H1 (cell line): ENCODE measurements around the gene CDC25C. TPM values are rescaled to one million over a fixed set of nuclear protein-coding genes. Genes with fewer than 3 reads are reported as not detected.

Source experiments
- CTCF ChIA-PET: fragments of 300-600 bp; sonication (Branson Sonifier 250); formaldehyde crosslinking; loops from one replicate; lab custom pipeline; 2021; ENCODE audit not compliant: partially characterized antibody; lab: Charles Lee
- POLR2A ChIA-PET: fragments of 300-600 bp; sonication (Branson Sonifier 250); formaldehyde crosslinking; loops from one replicate; lab custom pipeline; 2021; ENCODE audit warnings: inconsistent platforms; ENCODE audit not compliant: partially characterized antibody; lab: Charles Lee
- DNase-seq, 2 experiments: peaks; one replicate each; pipeline versions ENCODE4 v3.0.0 to v3.0.0-alpha.2; 2010 to 2022; ENCODE audit warnings: low spot score in 2 of 2, low read depth in 1 of 2, mixed read lengths in 1 of 2
- FAIRE-seq: peaks from 2 replicates; lab custom pipeline; 2011; peaks lifted over from hg19 to GRCh38; lab: Jason Lieb, UNC
- H2AFZ ChIP-seq: 2 replicates; pipeline ENCODE4 v1.8.1; 2012; ENCODE audit warnings: low read length, inconsistent platforms
- H2AK5ac ChIP-seq: 2 replicates; pipeline ENCODE4 v1.6.1; 2013; ENCODE audit warnings: low read depth, low read length
- H2BK120ac ChIP-seq: replicated peaks from 2 replicates; pipeline ENCODE3; 2013; ENCODE audit warnings: low read depth, low read length, inconsistent platforms
- H2BK12ac ChIP-seq: 2 replicates; pipeline ENCODE4 v1.6.1; 2013; ENCODE audit warnings: low read depth, low read length
- H2BK15ac ChIP-seq: 2 replicates; pipeline ENCODE4 v1.6.1; 2013; ENCODE audit warnings: low read length
- H2BK20ac ChIP-seq: 2 replicates; pipeline ENCODE4 v1.6.1; 2013; ENCODE audit warnings: low read length
- H2BK5ac ChIP-seq: 2 replicates; pipeline ENCODE4 v1.6.1; 2013; ENCODE audit warnings: low read depth, low read length
- H3K14ac ChIP-seq: 2 replicates; pipeline ENCODE4 v1.6.1; 2013; ENCODE audit warnings: inconsistent platforms; ENCODE audit not compliant: insufficient read length
- H3K18ac ChIP-seq: 2 replicates; pipeline ENCODE4 v1.6.1; 2013; ENCODE audit warnings: low read length; ENCODE audit errors: extremely low read depth
- H3K23ac ChIP-seq: 2 replicates; pipeline ENCODE4 v1.6.1; 2013; ENCODE audit warnings: inconsistent platforms; ENCODE audit not compliant: insufficient read length
- H3K23me2 ChIP-seq: 2 replicates; pipeline ENCODE4 v1.6.1; 2013; ENCODE audit warnings: low read depth, low read length
- H3K27ac ChIP-seq: 2 replicates; pipeline ENCODE4 v1.6.1; 2011; ENCODE audit warnings: low read depth, low read length, inconsistent platforms
- H3K27me3 ChIP-seq, 4 experiments: replicated peaks in 1 of 4; 1 replicate in 1 of 4; 2 replicates in 3 of 4; pipeline versions ENCODE4 v1.6.1 to v1.8.1; 2011 to 2013; ENCODE audit warnings: low read length in 3 of 4, mild to moderate bottlenecking in 3 of 4, inconsistent platforms in 2 of 4, mixed read lengths in 2 of 4, moderate library complexity in 1 of 4; ENCODE audit not compliant: control insufficient read depth in 3 of 4, insufficient read depth in 3 of 4; ENCODE audit errors: extremely low read depth in 1 of 4
- H3K36me3 ChIP-seq, 4 experiments: 2 replicates each; pipeline versions ENCODE4 v1.6.1 to v1.8.1; 2011 to 2013; ENCODE audit warnings: mild to moderate bottlenecking in 4 of 4, low read length in 3 of 4, moderate library complexity in 2 of 4, control low read depth in 1 of 4, inconsistent platforms in 1 of 4; ENCODE audit not compliant: insufficient read depth in 4 of 4, control insufficient read depth in 2 of 4
- H3K4ac ChIP-seq: replicated peaks from 2 replicates; pipeline ENCODE3; 2013; ENCODE audit warnings: low read length, low read depth, mixed read lengths, inconsistent platforms; ENCODE audit not compliant: insufficient read length
- H3K4me1 ChIP-seq, 4 experiments: replicated peaks in 1 of 4; 1 replicate in 1 of 4; 2 replicates in 3 of 4; pipeline versions ENCODE4 v1.6.1 to v1.8.1; 2011 to 2013; ENCODE audit warnings: low read length in 3 of 4, inconsistent platforms in 2 of 4, mixed read lengths in 1 of 4; ENCODE audit not compliant: insufficient read depth in 4 of 4, control insufficient read depth in 3 of 4
- H3K4me2 ChIP-seq, 2 experiments: 2 replicates each; pipeline versions ENCODE4 v1.6.1 to v1.8.1; 2011 to 2013; ENCODE audit warnings: low read depth in 2 of 2, low read length in 2 of 2, control low read depth in 1 of 2, inconsistent platforms in 1 of 2, mild to moderate bottlenecking in 1 of 2; ENCODE audit not compliant: insufficient read depth in 1 of 2
- H3K4me3 ChIP-seq, 4 experiments: fragments of 200-600, 300-600 bp in 1 of 4; sonication (generic), shearing (Covaris generic), sonication (Bioruptor Twin) in 1 of 4; 2 replicates each; pipeline versions ENCODE4 v1.5.1 to v1.8.1; 2011 to 2016; ENCODE audit warnings: low read length in 4 of 4, low read depth in 3 of 4, control low read depth in 2 of 4, inconsistent platforms in 2 of 4, mild to moderate bottlenecking in 2 of 4, mixed read lengths in 1 of 4, moderate library complexity in 1 of 4; ENCODE audit not compliant: insufficient read depth in 2 of 4; ENCODE audit errors: extremely low read depth in 1 of 4
- H3K56ac ChIP-seq: replicated peaks from 2 replicates; pipeline ENCODE3; 2013; ENCODE audit warnings: low read depth, mild to moderate bottlenecking, mixed read lengths, low read length, inconsistent platforms; ENCODE audit not compliant: insufficient read length
- H3K79me1 ChIP-seq: 2 replicates; pipeline ENCODE4 v1.6.1; 2013; ENCODE audit warnings: low read depth, low read length, control low read depth
- H3K79me2 ChIP-seq, 2 experiments: 2 replicates each; pipeline versions ENCODE4 v1.6.1 to v1.8.1; 2012 to 2013; ENCODE audit warnings: low read length in 2 of 2, mild to moderate bottlenecking in 2 of 2, inconsistent platforms in 1 of 2; ENCODE audit not compliant: insufficient read depth in 2 of 2, control insufficient read depth in 1 of 2
- H3K9ac ChIP-seq, 4 experiments: replicated peaks in 1 of 4; 1 replicate in 1 of 4; 2 replicates in 3 of 4; pipeline versions ENCODE4 v1.6.1 to v1.8.1; 2011 to 2013; ENCODE audit warnings: low read depth in 3 of 4, low read length in 3 of 4, control low read depth in 2 of 4, mild to moderate bottlenecking in 2 of 4, moderate library complexity in 2 of 4, inconsistent platforms in 1 of 4; ENCODE audit errors: extremely low read depth in 1 of 4
- H3K9me3 ChIP-seq, 2 experiments: 2 replicates each; pipeline versions ENCODE4 v1.6.1 to v1.8.1; 2012 to 2013; ENCODE audit warnings: mild to moderate bottlenecking in 2 of 2, moderate library complexity in 2 of 2, control low read depth in 1 of 2, inconsistent platforms in 1 of 2, low read depth in 1 of 2, low read length in 1 of 2, mixed read lengths in 1 of 2; ENCODE audit not compliant: insufficient read depth in 2 of 2
- H4K20me1 ChIP-seq, 2 experiments: replicated peaks in 1 of 2; 2 replicates each; pipeline versions ENCODE3 to v1.8.1; 2011 to 2013; ENCODE audit warnings: inconsistent platforms in 2 of 2, low read length in 2 of 2, mild to moderate bottlenecking in 1 of 2; ENCODE audit not compliant: insufficient read depth in 2 of 2, control insufficient read depth in 1 of 2
- H4K5ac ChIP-seq: 2 replicates; pipeline ENCODE4 v1.6.1; 2013; ENCODE audit warnings: low read length, low read depth, mixed read lengths, inconsistent platforms; ENCODE audit not compliant: insufficient read length
- H4K8ac ChIP-seq: 2 replicates; pipeline ENCODE4 v1.8.0; 2013; ENCODE audit warnings: mild to moderate bottlenecking, moderate library complexity, low read length, inconsistent platforms; ENCODE audit not compliant: insufficient read depth; ENCODE audit errors: extremely low read depth
- H4K91ac ChIP-seq: replicated peaks from 2 replicates; pipeline ENCODE3; 2013; ENCODE audit warnings: low read length, mixed read lengths, inconsistent platforms; ENCODE audit not compliant: insufficient read length
- CTBP2 ChIP-seq: IDR thresholded peaks from 2 replicates; pipeline ENCODE4 v1.7.0; 2011; ENCODE audit warnings: borderline replicate concordance, mild to moderate bottlenecking, moderate library complexity, mixed read lengths, low read length; ENCODE audit not compliant: insufficient read depth, insufficient read length
- YY1 ChIP-seq: IDR thresholded peaks from 2 replicates; pipeline ENCODE4 v1.6.1; 2011; ENCODE audit warnings: low read depth, mild to moderate bottlenecking, low read length
- WGBS, 2 experiments: shearing (Covaris generic) in 1 of 2; methylation state at CpG; one replicate each; pipeline versions ENCODE4 v1.1.6 to v1.1.7; 2013 to 2015; ENCODE audit warnings: low lambda C conversion rate in 2 of 2, mixed read lengths in 2 of 2, inconsistent platforms in 1 of 2, low coverage in 1 of 2, missing lambda C conversion rate in 1 of 2; ENCODE audit not compliant: insufficient replicate concordance in 2 of 2, insufficient coverage in 1 of 2, insufficient read length in 1 of 2; ENCODE audit errors: extremely low coverage in 1 of 2, missing lambda C conversion rate in 1 of 2; 5-methylcytosine and 5-hydroxymethylcytosine counted together
- polyA plus RNA-seq, 7 experiments: library from polyadenylated mRNA; depleted of rRNA in 3 of 7; stranded (reverse) in 5 of 7; unstranded in 2 of 7; fragments of >200 nt in 5 of 7; fragments of 200-250 nt in 2 of 7; gene quantifications; 1 replicate in 5 of 7; 2 replicates in 1 of 7; 4 replicates in 1 of 7; pipeline versions ENCODE4 v1.2.1 to v1.2.3, GENCODE V29; 2011 to 2013; ENCODE audit warnings: missing spikeins in 2 of 7, mixed read lengths in 2 of 7
- total RNA-seq: library from RNA; stranded (reverse); fragmentation: NEBNext Ultra II Directional; extraction: Animal tissue kit (Norgen Biotek cat#: 25700); gene quantifications from 2 replicates; pipeline ENCODE4 v1.2.1, GENCODE V29; 2021

The CDC25C gene
- total and polyA plus RNA-seq, 2 of the 8 experiments (the other 6 are each of a cell fraction or from before 2014, with no cell fraction given) = 18.4 to 20.8 TPM

DNA sequence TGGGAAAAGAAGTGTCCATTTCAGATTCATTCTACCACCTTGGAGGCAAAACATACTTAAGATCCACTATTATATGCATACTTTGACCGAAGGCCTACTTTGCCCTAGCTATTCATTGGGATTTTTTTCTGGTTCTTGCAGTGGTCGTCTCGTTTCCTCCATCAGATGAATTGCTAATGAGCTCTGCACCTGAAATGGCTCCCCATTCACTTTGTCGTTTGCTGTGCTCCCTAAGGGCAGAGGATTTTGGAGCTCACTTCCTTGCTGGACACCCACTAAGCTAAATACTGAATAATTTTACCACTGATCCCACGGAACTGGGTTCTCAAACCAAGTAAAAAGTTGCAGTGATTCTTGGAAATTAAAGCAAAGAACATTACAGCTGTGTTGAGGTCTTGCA is 22.8 kb upstream of the CDC25C start:
- H3K27me3 ChIP-seq = no peaks in the 10 kb centered on the region
- H3K56ac ChIP-seq = no peak overlapping the region
- no peak overlapping the region for H3K14ac ChIP-seq
- no peak overlapping the region for H4K5ac ChIP-seq
- no peak overlapping the region for H4K8ac ChIP-seq
- no peak overlapping the region for H3K4ac ChIP-seq
- H3K27ac ChIP-seq = no peak overlapping the region
- DNase-seq (no peak), FAIRE-seq (no peak)
- H4K20me1 ChIP-seq = peaks cover 3 to 5% of the 10 kb centered on the region in 2 experiments
- H2BK120ac ChIP-seq = no peak overlapping the region
- no peaks in the 10 kb centered on the region for H3K9me3 ChIP-seq
- peaks cover 13 to 60% of the 10 kb centered on the region in 2 experiments; a peak in 3 of 4 replicates for H3K79me2 ChIP-seq
- H3K18ac ChIP-seq = no peak overlapping the region
- peaks cover 8% of the 10 kb centered on the region for H3K23me2 ChIP-seq
- H2BK12ac ChIP-seq = no peak overlapping the region
- H2BK15ac ChIP-seq = no peak overlapping the region
- 30% methylated on average over 5 of the region's 5 CpGs; no CpG with 5 or more reads in 1 of the 2 experiments for WGBS, 2 experiments
- peak; percentile 55; the same call in 1 of the 2 replicates for TF ChIP-seq YY1
- no peak for TF ChIP-seq CTBP2
- H3K4me2 ChIP-seq = peak overlapping the region; percentile 74 to 80
- H3K4me1 ChIP-seq = peaks cover 0 to 9% (median 3%) of the 10 kb centered on the region in 4 experiments; a peak in 3 of 7 replicates
- ChIA-PET CTCF (interaction anchor here (0.9 to 11.4 kb wide), 10 partner anchors 16 to 189 kb away, joined by 3 to 196 read pairs (median 5); partner anchors contain the start of genes CDC25C and FAM53C), POLR2A (interaction anchor here (1.4 to 14.6 kb wide), 8 partner anchors 13 to 176 kb away, joined by 5 to 254 read pairs (median 18); partner anchors contain the start of genes BRD8, CDC23, CDC25C and EGR1)
- H4K91ac ChIP-seq = no peak overlapping the region
- H2AFZ ChIP-seq = no peak overlapping the region
- no peak overlapping the region for H2AK5ac ChIP-seq
- H2BK5ac ChIP-seq = no peak overlapping the region
- H3K9ac ChIP-seq = peak overlapping the region in 3 of 4 experiments; percentile 16 to 91 (median 39); a peak in 3 of 7 replicates
- peaks cover 0 to 4% (median 0%) of the 10 kb centered on the region in 4 experiments; a peak in 2 of 8 replicates for H3K36me3 ChIP-seq
- peak overlapping the region; percentile 58 to 97 (median 95); a peak in 7 of 8 replicates for H3K4me3 ChIP-seq
- no peak overlapping the region for H3K23ac ChIP-seq
- H2BK20ac ChIP-seq = no peak overlapping the region
- no peaks in the 10 kb centered on the region; the same call in 1 of the 2 replicates for H3K79me1 ChIP-seq
